Measurements from ENCODE around the gene TMEM179. TPM values are rescaled to one million over a fixed set of nuclear protein-coding genes. Genes with fewer than 3 reads are reported as not detected.

Gene TMEM179
- total RNA-seq, 4 donors from 2014 or later, result not detected

GRCh38 chr14:104589338-104590195 is 15.0 kb downstream of the TMEM179 start:
- no peaks in the 10 kb centered on the region for H3K9me3 ChIP-seq
- no peak for DNase-seq
- 52 to 84% methylated on average over 5 to 8 of the region's 26 CpGs for WGBS, 2 donors
- H3K27me3 ChIP-seq, result peaks cover 0 to 70% (median 0%) of the 10 kb centered on the region in 4 donors
- no peak overlapping the region for H3K27ac ChIP-seq
- H3K4me3 ChIP-seq, result no peak overlapping the region
- no peaks in the 10 kb centered on the region for H3K4me1 ChIP-seq
- H3K36me3 ChIP-seq, result no peaks in the 10 kb centered on the region
- intact Hi-C loops (cut with DNase I), result no loop called here
- TF ChIP-seq POLR2A (IDR thresholded peaks at IDR 0.05), result no peak
- no peak for TF ChIP-seq CTCF (IDR thresholded peaks at IDR 0.05)

- Histone ChIP-seq H3K36me3 (no peaks in the 10 kb centered on the region), H3K27me3 (peaks cover 0 to 73% (median 0%) of the 10 kb centered on the region in 4 donors), H3K27ac (no peak overlapping the region), H3K9me3 (no peaks in the 10 kb centered on the region), H3K4me1 (no peaks in the 10 kb centered on the region), H3K4me3 (no peak overlapping the region)
- no peak for DNase-seq
- no peak for TF ChIP-seq CTCF (IDR thresholded peaks at IDR 0.05)
- TF ChIP-seq POLR2A (IDR thresholded peaks at IDR 0.05), result no peak
- intact Hi-C loops (cut with DNase I), result no loop called here
- 75 to 81% methylated on average over 9 to 18 of the region's 38 CpGs for WGBS, 2 donors
Observed at GRCh38 chr14:104588066-104588857, 16.3 kb downstream of the TMEM179 start.

- 57% methylated on average over 3 of the region's 19 CpGs; no CpG with 5 or more reads in 1 of the 2 donors for WGBS, 2 donors
- intact Hi-C loops (cut with DNase I), result no loop called here
- no peaks in the 10 kb centered on the region for H3K4me1 ChIP-seq
- H3K4me3 ChIP-seq, result no peak overlapping the region
- H3K27ac ChIP-seq, result no peak overlapping the region
- H3K27me3 ChIP-seq, result peaks cover 0 to 74% (median 0%) of the 10 kb centered on the region in 4 donors
- no peak for DNase-seq
- H3K36me3 ChIP-seq, result no peaks in the 10 kb centered on the region
- H3K9me3 ChIP-seq, result no peaks in the 10 kb centered on the region
- no peak for TF ChIP-seq POLR2A (IDR thresholded peaks at IDR 0.05)
- TF ChIP-seq CTCF (IDR thresholded peaks at IDR 0.05), result no peak
Observed at GRCh38 chr14:104587641-104588040, 16.9 kb downstream of the TMEM179 start.

GRCh38 chr14:104586832-104587620 is 17.5 kb downstream of the TMEM179 start:
- Histone ChIP-seq H3K9me3 (no peaks in the 10 kb centered on the region), H3K27me3 (peaks cover 0 to 80% (median 0%) of the 10 kb centered on the region in 4 donors), H3K36me3 (no peaks in the 10 kb centered on the region), H3K4me1 (no peaks in the 10 kb centered on the region), H3K27ac (no peak overlapping the region), H3K4me3 (no peak overlapping the region)
- no peak for DNase-seq
- intact Hi-C loops (cut with DNase I), result no loop called here
- TF ChIP-seq CTCF (IDR thresholded peaks at IDR 0.05), result no peak
- no peak for TF ChIP-seq POLR2A (IDR thresholded peaks at IDR 0.05)
- 20 to 34% methylated on average over 4 to 5 of the region's 19 CpGs for whole genome bisulfite sequencing, 2 donors

Measured in esophagus squamous epithelium (tissue), 5 donors.